Immature natural killer cell (primary cell): ENCODE results near the gene SLC7A1. TPM values are rescaled to one million over a fixed set of nuclear protein-coding genes. Genes with fewer than 3 reads are reported as not detected.

ENCODE experiments used
- DNase-seq, 3 donors: peaks; one replicate each; pipeline ENCODE4 v3.0.0; 2022; ENCODE audit warnings: mixed read lengths in 1 of 3
- H3K27ac Mint-ChIP-seq, 6 donors: one replicate each; pipeline ENCODE4 v1.8.0; 2020; ENCODE audit warnings: mixed read lengths in 6 of 6, mild to moderate bottlenecking in 5 of 6, inconsistent platforms in 4 of 6, moderate library complexity in 3 of 6
- H3K27me3 Mint-ChIP-seq, 3 donors: one replicate each; pipeline ENCODE4 v1.8.0; 2020 to 2021; ENCODE audit warnings: low read depth in 3 of 3, mild to moderate bottlenecking in 3 of 3, mixed read lengths in 3 of 3, moderate library complexity in 3 of 3, inconsistent platforms in 1 of 3
- H3K36me3 Mint-ChIP-seq, 3 donors: one replicate each; pipeline ENCODE4 v1.8.0; 2020; ENCODE audit warnings: mixed read lengths in 3 of 3, inconsistent platforms in 2 of 3, mild to moderate bottlenecking in 2 of 3
- H3K4me1 Mint-ChIP-seq, 2 donors: one replicate each; pipeline ENCODE4 v1.8.0; 2020; ENCODE audit warnings: inconsistent platforms in 2 of 2, mild to moderate bottlenecking in 2 of 2, mixed read lengths in 2 of 2, moderate library complexity in 1 of 2
- H3K4me3 Mint-ChIP-seq, 5 donors: one replicate each; pipeline ENCODE4 v1.8.0; 2020; ENCODE audit warnings: mild to moderate bottlenecking in 5 of 5, mixed read lengths in 5 of 5, inconsistent platforms in 3 of 5, moderate library complexity in 3 of 5
- H3K9me3 Mint-ChIP-seq, 6 donors: one replicate each; pipeline ENCODE4 v1.8.0; 2020; ENCODE audit warnings: mild to moderate bottlenecking in 6 of 6, mixed read lengths in 6 of 6, inconsistent platforms in 4 of 6, moderate library complexity in 3 of 6
- polyA plus RNA-seq, 3 donors: library from polyadenylated mRNA; unstranded; fragments of 300-500 nt; fragmentation: Illumina TruSeq; gene quantifications; one replicate each; pipeline ENCODE4 v1.2.3, GENCODE V29; 2021

The SLC7A1 gene
- polyA plus RNA-seq, 3 donors from 2014 or later = 1.2 to 2.0 (median 1.9) TPM

DNA sequence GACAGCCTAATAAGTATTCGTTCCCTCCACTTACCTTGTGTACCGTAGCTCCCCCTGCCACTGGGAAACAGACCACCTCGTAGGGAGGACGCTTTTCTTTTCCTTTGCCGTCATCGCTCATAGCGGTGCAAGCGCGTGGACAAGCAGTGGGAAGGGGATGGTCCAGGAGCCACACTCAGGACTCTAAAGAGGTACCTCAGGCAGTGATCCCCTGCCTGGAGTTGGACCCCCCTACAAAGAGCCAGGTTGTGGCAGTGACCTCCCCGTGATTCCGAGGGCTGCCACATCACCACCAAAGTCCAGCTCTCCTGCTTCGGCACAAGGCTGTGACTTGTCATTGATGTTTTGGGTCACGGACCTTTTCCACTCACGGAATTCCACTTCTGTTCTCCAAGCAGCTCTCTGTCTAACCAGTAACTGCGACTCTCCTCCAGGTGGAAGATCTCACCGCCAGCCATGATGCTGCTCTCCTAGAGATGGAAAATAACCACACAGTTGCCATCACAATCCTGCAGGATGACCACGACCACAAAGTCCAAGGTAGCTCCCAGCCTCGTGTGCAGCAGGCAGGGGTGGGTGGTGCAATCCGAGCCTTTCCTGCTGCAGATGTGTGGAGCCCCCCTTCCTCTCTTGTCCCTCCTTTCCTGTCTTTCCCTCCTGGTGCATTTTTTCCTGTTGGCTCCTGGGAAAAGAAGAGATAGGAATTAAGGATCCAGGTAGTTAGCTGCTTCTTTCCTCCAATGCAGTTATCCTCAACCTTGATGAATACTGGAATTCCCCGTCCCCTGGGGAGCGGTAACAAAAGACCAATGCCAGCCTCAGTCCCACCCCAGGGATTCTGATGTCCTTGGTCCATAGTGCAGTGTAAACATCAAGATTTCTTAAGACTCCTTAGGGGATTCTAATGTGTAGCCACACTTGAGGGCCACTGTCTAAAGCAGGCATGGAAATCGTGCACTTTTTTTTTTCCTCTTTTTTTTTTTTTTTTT is 107.7 kb downstream of the SLC7A1 start:
- no peak overlapping the region for H3K27ac Mint-ChIP-seq
- H3K4me1 Mint-ChIP-seq = no peaks in the 10 kb centered on the region
- H3K27me3 Mint-ChIP-seq = peaks cover 0 to 8% (median 4%) of the 10 kb centered on the region in 3 donors
- H3K36me3 Mint-ChIP-seq = no peaks in the 10 kb centered on the region
- H3K9me3 Mint-ChIP-seq = no peaks in the 10 kb centered on the region
- no peak for DNase-seq
- no peak overlapping the region for H3K4me3 Mint-ChIP-seq

DNA sequence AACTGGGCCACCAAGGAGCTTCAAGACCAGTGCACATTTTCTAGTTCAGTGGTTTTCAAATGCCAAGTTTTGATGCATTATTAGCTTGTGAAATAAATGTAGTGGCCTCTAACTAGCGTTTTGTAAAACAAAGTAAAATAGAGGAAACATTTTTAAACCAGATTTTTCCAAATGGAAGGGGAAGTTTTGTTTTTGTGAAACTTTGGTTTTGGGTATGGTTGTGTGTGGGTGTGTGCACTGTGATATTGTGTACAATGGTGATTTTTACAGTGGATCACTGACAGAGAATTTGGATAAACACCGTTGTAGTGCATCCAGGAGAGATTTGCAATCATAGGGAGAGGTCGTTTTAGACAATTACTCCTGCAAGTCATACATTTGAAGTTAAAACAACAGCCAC is 108.9 kb downstream of the SLC7A1 start:
- Mint-ChIP-seq H3K27ac (no peak overlapping the region), H3K36me3 (no peaks in the 10 kb centered on the region), H3K27me3 (peaks cover 0 to 8% (median 4%) of the 10 kb centered on the region in 3 donors), H3K4me1 (no peaks in the 10 kb centered on the region), H3K9me3 (no peaks in the 10 kb centered on the region), H3K4me3 (no peak overlapping the region)
- DNase-seq = no peak

DNA sequence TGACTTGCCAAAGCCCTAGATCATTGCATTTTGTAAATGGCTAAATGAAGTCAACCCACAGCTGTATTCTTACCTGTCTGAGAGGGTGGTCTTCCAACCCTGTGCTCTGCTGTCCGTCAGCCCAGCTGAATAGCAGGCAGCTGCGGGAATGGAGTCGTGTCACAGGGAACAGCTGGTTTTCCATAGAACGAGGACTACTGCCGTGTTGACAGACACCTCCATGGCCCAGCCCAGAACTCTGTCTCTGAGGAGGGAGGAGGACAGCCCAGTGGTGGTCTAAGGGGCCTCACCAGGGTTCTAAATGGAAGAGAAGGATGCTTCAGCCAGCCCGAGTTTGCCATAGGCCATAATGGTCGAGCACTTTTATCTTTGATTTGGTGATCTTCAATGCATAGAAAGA is 110.7 kb downstream of the SLC7A1 start:
- Mint-ChIP-seq H3K27me3 (peaks cover 0 to 9% (median 8%) of the 10 kb centered on the region in 3 donors), H3K4me1 (no peaks in the 10 kb centered on the region), H3K9me3 (no peaks in the 10 kb centered on the region), H3K27ac (no peak overlapping the region), H3K36me3 (no peaks in the 10 kb centered on the region), H3K4me3 (no peak overlapping the region)
- no peak for DNase-seq

DNA sequence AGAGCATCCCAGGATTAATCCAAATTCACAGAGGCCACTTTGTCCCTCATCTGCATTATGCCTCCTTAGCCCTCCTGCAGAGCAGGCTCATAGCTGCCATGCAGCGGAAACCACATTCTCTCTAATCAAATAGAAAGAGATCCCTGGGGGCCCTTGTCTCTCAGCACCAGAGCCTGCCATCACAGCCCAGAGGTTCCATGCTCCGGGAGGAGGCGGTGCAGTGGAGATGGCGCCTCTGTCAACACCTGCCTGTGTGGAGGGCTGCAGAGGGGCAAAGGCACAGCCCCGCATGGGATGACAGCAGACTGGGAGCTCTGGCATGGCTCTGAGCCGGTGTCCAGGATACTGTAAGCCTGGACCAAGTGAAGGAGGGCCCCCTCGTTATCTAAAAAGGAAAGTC is 111.3 kb downstream of the SLC7A1 start:
- no peaks in the 10 kb centered on the region for H3K4me1 Mint-ChIP-seq
- peaks cover 0 to 9% (median 8%) of the 10 kb centered on the region in 3 donors for H3K27me3 Mint-ChIP-seq
- no peak overlapping the region for H3K27ac Mint-ChIP-seq
- no peaks in the 10 kb centered on the region for H3K36me3 Mint-ChIP-seq
- no peaks in the 10 kb centered on the region for H3K9me3 Mint-ChIP-seq
- DNase-seq = no peak
- no peak overlapping the region for H3K4me3 Mint-ChIP-seq

DNA sequence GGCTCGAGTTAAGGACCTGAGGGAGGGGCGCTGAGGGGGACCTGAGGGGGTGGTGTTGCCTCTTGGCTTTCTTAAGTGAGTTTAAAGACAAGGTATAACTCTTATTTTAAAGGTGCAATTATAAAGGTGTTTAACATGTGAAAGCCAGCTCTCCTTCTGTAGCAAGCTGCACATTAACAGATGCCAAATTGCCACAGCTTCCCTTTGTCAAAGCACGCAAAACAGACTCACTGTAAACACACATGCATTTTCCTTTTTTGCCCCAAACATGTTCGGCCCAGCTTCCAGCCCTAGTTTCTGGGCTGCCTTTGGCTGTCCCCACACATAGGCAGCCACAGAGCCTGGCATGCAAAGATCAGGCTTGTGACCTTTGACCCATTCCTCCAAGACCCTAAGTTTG is 111.9 kb downstream of the SLC7A1 start:
- no peak overlapping the region for H3K27ac Mint-ChIP-seq
- no peaks in the 10 kb centered on the region for H3K36me3 Mint-ChIP-seq
- peaks cover 0 to 9% (median 5%) of the 10 kb centered on the region in 3 donors for H3K27me3 Mint-ChIP-seq
- H3K4me1 Mint-ChIP-seq = no peaks in the 10 kb centered on the region
- no peak overlapping the region for H3K4me3 Mint-ChIP-seq
- no peak for DNase-seq
- H3K9me3 Mint-ChIP-seq = no peaks in the 10 kb centered on the region

DNA sequence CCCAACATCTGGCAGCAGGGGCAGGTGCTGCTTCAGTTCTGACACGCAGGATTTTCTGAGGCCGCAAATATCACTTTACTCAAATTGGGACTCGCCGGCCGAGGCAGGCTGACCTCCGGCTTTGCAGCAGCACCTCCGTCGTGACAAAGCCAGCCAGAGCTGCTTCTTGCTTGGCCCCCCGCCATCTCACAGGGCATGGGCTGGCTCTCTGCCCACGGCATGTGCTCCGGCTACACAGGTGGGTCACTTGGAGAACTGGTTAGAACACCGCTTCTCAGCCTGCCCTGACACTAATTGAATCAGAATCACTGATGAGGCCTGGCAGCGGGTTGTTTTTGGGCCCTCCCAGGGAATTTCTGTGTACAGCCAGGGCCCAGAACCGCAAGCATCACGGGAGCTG is 112.3 kb downstream of the SLC7A1 start:
- no peaks in the 10 kb centered on the region for H3K9me3 Mint-ChIP-seq
- H3K27me3 Mint-ChIP-seq = peaks cover 0 to 9% (median 4%) of the 10 kb centered on the region in 3 donors
- H3K4me3 Mint-ChIP-seq = no peak overlapping the region

DNA sequence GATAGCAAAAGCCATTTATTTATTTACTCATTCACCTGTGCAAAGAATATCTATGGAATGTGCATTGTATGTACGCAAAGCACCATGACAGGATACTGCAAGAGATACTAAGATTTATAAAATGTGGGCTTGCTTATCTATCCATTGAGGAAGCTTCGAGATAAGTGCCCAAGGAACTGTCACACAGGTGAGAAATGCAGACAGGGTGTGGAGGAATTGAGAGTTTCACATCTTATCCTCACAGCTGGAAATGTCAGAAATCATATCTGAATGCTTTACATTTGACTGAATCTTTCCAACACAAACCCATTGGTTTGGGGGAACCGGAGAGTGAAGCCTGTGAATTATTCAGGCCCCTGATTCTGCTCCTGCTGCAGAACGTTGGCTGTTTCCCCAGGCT is 113.0 kb downstream of the SLC7A1 start:
- Mint-ChIP-seq H3K36me3 (no peaks in the 10 kb centered on the region), H3K27ac (no peak overlapping the region), H3K9me3 (no peaks in the 10 kb centered on the region), H3K4me3 (no peak overlapping the region), H3K4me1 (no peaks in the 10 kb centered on the region), H3K27me3 (peaks cover 0 to 9% (median 4%) of the 10 kb centered on the region in 3 donors)
- DNase-seq = no peak

More for the DNA sequence above, 112.3 kb downstream of the SLC7A1 start:
- H3K27ac Mint-ChIP-seq = no peak overlapping the region
- no peak for DNase-seq
- H3K36me3 Mint-ChIP-seq = no peaks in the 10 kb centered on the region
- no peaks in the 10 kb centered on the region for H3K4me1 Mint-ChIP-seq

DNA sequence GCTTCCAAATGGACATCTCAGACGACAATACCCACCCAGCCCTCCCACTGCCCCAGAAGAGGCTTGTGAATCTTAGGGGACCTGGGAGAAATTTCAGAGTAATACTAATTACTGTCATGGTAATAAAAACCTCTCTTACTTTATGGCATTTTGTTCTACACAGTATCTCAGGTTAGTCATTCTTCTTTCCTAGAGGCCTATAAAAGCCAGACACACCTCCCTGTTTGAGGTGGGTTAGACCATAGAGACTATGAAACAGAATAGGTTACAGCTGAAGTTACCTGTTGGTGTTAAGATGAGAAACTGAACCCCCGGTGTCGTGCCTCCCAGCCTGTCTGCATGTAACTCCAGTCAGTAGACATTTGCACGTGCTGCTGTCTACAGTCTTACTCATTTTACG is 113.9 kb downstream of the SLC7A1 start:
- Mint-ChIP-seq H3K27me3 (peaks cover 0 to 7% (median 7%) of the 10 kb centered on the region in 3 donors), H3K36me3 (no peaks in the 10 kb centered on the region), H3K4me1 (no peaks in the 10 kb centered on the region), H3K4me3 (no peak overlapping the region), H3K9me3 (no peaks in the 10 kb centered on the region), H3K27ac (no peak overlapping the region)
- no peak for DNase-seq

DNA sequence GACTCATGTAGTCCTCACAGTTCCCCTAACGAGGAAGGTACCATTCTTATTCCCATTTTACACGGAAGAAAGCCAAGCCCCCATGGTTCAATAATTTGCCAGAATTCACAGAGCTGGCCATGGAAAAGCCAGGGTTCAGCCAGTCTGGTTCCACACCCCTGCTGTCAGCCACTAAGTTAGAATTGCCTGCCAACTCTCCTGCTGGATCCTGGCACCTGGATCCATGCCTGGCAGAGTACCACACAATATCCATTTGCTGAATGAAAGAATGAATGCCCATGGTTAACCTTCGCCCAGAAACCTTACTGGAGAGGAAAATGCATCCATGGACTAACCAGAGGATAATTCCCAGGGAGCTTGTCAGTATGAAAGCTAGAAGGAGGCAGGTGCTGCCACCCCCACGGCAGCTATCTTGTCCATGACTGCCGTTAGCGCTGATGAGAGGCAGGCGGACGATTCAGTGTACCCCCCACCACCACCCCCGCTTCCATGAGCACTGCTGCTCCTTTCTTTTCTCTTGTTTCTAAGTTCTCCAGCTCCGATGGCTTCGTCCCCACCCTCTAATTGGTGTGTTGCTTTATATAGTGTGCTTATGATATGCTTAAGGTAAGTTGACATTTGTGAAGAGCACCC is 114.5 kb downstream of the SLC7A1 start:
- no peak overlapping the region for H3K4me3 Mint-ChIP-seq
- H3K27ac Mint-ChIP-seq = no peak overlapping the region
- no peaks in the 10 kb centered on the region for H3K9me3 Mint-ChIP-seq
- no peak for DNase-seq
- no peaks in the 10 kb centered on the region for H3K36me3 Mint-ChIP-seq
- H3K27me3 Mint-ChIP-seq = peaks cover 0 to 12% (median 5%) of the 10 kb centered on the region in 3 donors
- H3K4me1 Mint-ChIP-seq = no peaks in the 10 kb centered on the region

DNA sequence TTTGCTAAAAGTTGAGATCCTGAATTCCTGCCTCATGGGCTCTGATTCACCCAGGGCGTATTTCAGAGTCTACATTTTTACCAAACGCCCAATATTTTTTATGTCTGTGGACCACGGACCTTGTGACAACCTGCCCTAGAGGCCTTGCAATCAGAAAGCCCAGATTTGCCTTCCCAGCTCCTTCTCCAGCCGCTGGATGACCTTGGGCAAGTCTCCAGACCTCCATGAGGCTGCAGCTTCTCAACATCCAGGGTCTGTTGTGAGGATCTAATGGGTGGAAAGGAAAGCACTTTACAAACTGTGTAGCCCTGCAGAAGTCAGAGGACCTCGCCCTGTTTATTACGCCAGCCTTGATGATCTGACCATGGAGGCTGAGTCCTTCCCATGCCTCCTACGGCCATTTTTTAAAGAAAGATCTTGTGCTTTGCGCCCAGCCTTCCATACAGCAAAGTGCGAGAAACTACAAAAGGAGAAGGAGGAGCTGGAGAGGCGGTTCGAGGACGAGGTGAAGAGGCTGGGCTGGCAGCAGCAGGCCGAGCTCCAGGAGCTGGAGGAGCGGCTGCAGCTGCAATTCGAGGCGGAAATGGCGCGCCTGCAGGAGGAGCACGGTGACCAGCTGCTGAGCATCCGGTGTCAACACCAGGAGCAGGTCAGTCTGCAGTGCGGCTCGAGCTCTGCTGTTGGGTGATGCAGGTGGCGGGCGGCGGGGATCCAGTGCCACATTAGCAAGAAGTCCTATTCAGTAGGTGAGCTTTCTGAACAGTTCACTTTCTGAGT is 115.6 kb downstream of the SLC7A1 start:
- Mint-ChIP-seq H3K27me3 (peaks cover 0 to 12% (median 5%) of the 10 kb centered on the region in 3 donors), H3K9me3 (no peaks in the 10 kb centered on the region), H3K36me3 (no peaks in the 10 kb centered on the region), H3K4me3 (no peak overlapping the region), H3K4me1 (no peaks in the 10 kb centered on the region), H3K27ac (no peak overlapping the region)
- no peak for DNase-seq

DNA sequence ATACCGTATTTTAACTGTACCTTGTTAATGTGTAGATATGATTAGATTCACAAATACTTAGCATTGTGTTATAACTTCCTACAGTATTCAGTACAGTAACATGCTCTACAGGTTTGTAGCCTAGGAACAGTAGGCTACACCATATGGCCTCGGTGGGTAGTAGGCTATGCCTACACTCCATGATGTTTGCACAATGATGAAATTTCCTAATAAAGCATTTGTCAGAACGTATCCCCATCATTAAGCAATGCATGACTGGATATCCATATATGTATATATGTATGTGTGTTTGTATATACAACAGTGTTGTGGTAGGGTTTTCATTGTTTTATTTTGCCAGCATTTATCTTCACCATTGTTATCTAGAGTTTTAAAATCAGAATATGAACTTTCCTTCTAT is 119.4 kb downstream of the SLC7A1 start:
- Mint-ChIP-seq H3K9me3 (no peaks in the 10 kb centered on the region), H3K27me3 (peaks cover 0 to 8% (median 2%) of the 10 kb centered on the region in 3 donors), H3K4me1 (no peaks in the 10 kb centered on the region), H3K4me3 (no peak overlapping the region), H3K27ac (no peak overlapping the region), H3K36me3 (no peaks in the 10 kb centered on the region)
- DNase-seq = no peak

DNA sequence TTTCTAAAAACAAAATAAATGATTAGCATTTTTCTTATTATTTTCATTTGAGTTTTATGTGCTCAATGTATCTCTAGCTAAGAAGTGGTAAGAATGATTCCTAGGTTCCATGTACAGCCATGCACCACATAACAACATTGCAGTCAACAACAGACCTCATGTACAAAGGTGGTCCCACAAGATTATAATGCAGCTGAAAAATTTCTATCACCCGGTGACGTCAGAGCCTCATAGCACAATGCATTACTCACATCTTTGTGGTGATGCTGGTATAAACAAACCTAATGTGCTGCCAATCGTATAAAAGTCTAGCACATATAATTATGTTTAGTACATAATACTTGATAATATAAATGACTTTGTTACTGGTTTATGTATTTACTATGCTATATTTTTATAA is 120.5 kb downstream of the SLC7A1 start:
- Mint-ChIP-seq H3K27me3 (peaks cover 0 to 8% (median under 1%) of the 10 kb centered on the region in 3 donors), H3K4me3 (no peak overlapping the region), H3K9me3 (no peaks in the 10 kb centered on the region), H3K36me3 (no peaks in the 10 kb centered on the region), H3K27ac (no peak overlapping the region), H3K4me1 (no peaks in the 10 kb centered on the region)
- no peak for DNase-seq

DNA sequence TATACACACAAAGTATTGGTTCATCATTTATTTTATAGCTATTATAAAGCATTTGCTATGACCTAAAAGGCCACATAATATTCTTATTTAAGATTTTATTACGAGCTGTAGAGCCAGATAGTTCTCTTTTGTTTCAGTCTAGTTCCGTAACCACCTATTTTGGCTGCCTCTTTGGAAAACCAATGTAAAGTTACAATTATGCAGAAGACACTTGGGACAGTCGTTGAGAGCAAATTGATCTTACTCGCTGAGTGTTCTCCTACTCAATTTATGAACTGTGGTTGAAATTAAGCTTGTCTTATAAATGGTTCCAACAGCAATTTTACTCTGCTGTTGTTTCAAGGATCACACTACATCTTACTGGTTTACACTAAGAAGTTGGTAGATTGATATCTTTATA is 122.3 kb downstream of the SLC7A1 start:
- H3K36me3 Mint-ChIP-seq = no peaks in the 10 kb centered on the region
- H3K27me3 Mint-ChIP-seq = peaks cover 0 to 8% (median 0%) of the 10 kb centered on the region in 3 donors
- H3K4me3 Mint-ChIP-seq = no peak overlapping the region
- H3K4me1 Mint-ChIP-seq = no peaks in the 10 kb centered on the region
- DNase-seq = no peak
- no peaks in the 10 kb centered on the region for H3K9me3 Mint-ChIP-seq
- H3K27ac Mint-ChIP-seq = no peak overlapping the region
